H1 (cell line): ENCODE results near the gene CELA2A. TPM values are rescaled to one million over a fixed set of nuclear protein-coding genes. Genes with fewer than 3 reads are reported as not detected.

Experiments used
- CBX5 ChIP-seq: fragments of 300-800, 300-1000 bp; sonication (generic); IDR thresholded peaks from 2 replicates; pipeline ENCODE4 v1.7.1; 2016; ENCODE audit warnings: antibody characterized with exemption, low read length, low read depth
- CREB1 ChIP-seq: IDR thresholded peaks from 2 replicates; pipeline ENCODE4 v1.6.1; 2012; ENCODE audit warnings: inconsistent platforms
- EGR1 ChIP-seq: IDR thresholded peaks from 2 replicates; pipeline ENCODE4 v1.6.1; 2011; ENCODE audit warnings: low read depth, low read length, borderline replicate concordance
- EZH2 ChIP-seq: fragments of 200-600 bp; sonication (generic); IDR thresholded peaks from 2 replicates; pipeline ENCODE4 v1.7.1; 2012; ENCODE audit warnings: low read depth, mild to moderate bottlenecking, moderate library complexity, low read length, inconsistent platforms; ENCODE audit not compliant: severe bottlenecking
- KDM4A ChIP-seq: IDR thresholded peaks from one replicate; pipeline ENCODE4 v1.7.1; 2012; ENCODE audit warnings: low read depth, mild to moderate bottlenecking, moderate library complexity, low read length, inconsistent platforms; ENCODE audit not compliant: severe bottlenecking
- NANOG ChIP-seq: IDR thresholded peaks from 2 replicates; pipeline ENCODE4 v1.6.1; 2011; ENCODE audit warnings: low read length, low read depth, mild to moderate bottlenecking, inconsistent platforms; ENCODE audit not compliant: insufficient read depth, poor library complexity, severe bottlenecking
- POLR2AphosphoS5 ChIP-seq: IDR thresholded peaks from 2 replicates; pipeline ENCODE4 v1.6.1; 2011; ENCODE audit warnings: low read depth, low read length
- RBBP5 ChIP-seq: IDR thresholded peaks from 2 replicates; pipeline ENCODE4 v1.7.1; 2012; ENCODE audit warnings: low read depth, mild to moderate bottlenecking, inconsistent platforms, low read length, moderate library complexity, borderline replicate concordance
- RFX5 ChIP-seq: IDR thresholded peaks from 2 replicates; pipeline ENCODE4 v1.6.1; 2011; ENCODE audit warnings: low read depth, low read length, improper control_type of control experiment, borderline replicate concordance
- RXRA ChIP-seq: IDR thresholded peaks from 2 replicates; pipeline ENCODE4 v1.6.1; 2011; ENCODE audit warnings: low read depth, mild to moderate bottlenecking, low read length, moderate library complexity; ENCODE audit not compliant: insufficient read depth
- ZNF274 ChIP-seq: IDR thresholded peaks from 2 replicates; pipeline ENCODE4 v1.7.0; 2012; ENCODE audit warnings: low read length, borderline replicate concordance; ENCODE audit errors: extremely low read depth
- polyA plus RNA-seq, 7 experiments: library from polyadenylated mRNA; depleted of rRNA in 3 of 7; stranded (reverse) in 5 of 7; unstranded in 2 of 7; fragments of >200 nt in 5 of 7; fragments of 200-250 nt in 2 of 7; gene quantifications; 1 replicate in 5 of 7; 2 replicates in 1 of 7; 4 replicates in 1 of 7; pipeline versions ENCODE4 v1.2.1 to v1.2.3, GENCODE V29; 2011 to 2013; ENCODE audit warnings: missing spikeins in 2 of 7, mixed read lengths in 2 of 7
- total RNA-seq: library from RNA; stranded (reverse); fragmentation: NEBNext Ultra II Directional; extraction: Animal tissue kit (Norgen Biotek cat#: 25700); gene quantifications from 2 replicates; pipeline ENCODE4 v1.2.1, GENCODE V29; 2021
- TF ChIP-seq, protein P1 (sequence below): fragments of 300-600 bp; sonication (generic); IDR thresholded peaks from 2 replicates; pipeline ENCODE4 v1.7.1; 2012; ENCODE audit warnings: low read length, moderate library complexity, mild to moderate bottlenecking, inconsistent platforms; ENCODE audit not compliant: insufficient replicate concordance

CELA2A gene
- total and polyA plus RNA-seq, 2 of the 8 experiments (the other 6 are each of a cell fraction or from before 2014, with no cell fraction given): not detected

DNA sequence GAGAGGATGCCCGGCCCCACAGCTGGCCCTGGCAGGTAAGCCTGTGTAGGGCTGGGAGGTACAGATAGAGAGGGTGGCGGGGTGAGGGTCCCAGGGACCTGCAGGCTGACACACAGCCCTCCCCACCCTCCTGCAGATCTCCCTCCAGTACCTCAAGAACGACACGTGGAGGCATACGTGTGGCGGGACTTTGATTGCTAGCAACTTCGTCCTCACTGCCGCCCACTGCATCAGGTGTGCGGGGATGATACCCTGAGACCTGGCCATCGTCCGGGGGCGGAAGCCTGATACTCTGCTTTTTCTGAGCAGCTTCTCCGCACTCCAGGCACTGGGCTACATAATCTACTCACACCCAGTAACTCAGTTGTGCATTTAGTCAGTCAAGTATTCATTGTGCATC, 16.2 kb upstream of the CELA2A start (continued):
- TF ChIP-seq, protein P1, sequence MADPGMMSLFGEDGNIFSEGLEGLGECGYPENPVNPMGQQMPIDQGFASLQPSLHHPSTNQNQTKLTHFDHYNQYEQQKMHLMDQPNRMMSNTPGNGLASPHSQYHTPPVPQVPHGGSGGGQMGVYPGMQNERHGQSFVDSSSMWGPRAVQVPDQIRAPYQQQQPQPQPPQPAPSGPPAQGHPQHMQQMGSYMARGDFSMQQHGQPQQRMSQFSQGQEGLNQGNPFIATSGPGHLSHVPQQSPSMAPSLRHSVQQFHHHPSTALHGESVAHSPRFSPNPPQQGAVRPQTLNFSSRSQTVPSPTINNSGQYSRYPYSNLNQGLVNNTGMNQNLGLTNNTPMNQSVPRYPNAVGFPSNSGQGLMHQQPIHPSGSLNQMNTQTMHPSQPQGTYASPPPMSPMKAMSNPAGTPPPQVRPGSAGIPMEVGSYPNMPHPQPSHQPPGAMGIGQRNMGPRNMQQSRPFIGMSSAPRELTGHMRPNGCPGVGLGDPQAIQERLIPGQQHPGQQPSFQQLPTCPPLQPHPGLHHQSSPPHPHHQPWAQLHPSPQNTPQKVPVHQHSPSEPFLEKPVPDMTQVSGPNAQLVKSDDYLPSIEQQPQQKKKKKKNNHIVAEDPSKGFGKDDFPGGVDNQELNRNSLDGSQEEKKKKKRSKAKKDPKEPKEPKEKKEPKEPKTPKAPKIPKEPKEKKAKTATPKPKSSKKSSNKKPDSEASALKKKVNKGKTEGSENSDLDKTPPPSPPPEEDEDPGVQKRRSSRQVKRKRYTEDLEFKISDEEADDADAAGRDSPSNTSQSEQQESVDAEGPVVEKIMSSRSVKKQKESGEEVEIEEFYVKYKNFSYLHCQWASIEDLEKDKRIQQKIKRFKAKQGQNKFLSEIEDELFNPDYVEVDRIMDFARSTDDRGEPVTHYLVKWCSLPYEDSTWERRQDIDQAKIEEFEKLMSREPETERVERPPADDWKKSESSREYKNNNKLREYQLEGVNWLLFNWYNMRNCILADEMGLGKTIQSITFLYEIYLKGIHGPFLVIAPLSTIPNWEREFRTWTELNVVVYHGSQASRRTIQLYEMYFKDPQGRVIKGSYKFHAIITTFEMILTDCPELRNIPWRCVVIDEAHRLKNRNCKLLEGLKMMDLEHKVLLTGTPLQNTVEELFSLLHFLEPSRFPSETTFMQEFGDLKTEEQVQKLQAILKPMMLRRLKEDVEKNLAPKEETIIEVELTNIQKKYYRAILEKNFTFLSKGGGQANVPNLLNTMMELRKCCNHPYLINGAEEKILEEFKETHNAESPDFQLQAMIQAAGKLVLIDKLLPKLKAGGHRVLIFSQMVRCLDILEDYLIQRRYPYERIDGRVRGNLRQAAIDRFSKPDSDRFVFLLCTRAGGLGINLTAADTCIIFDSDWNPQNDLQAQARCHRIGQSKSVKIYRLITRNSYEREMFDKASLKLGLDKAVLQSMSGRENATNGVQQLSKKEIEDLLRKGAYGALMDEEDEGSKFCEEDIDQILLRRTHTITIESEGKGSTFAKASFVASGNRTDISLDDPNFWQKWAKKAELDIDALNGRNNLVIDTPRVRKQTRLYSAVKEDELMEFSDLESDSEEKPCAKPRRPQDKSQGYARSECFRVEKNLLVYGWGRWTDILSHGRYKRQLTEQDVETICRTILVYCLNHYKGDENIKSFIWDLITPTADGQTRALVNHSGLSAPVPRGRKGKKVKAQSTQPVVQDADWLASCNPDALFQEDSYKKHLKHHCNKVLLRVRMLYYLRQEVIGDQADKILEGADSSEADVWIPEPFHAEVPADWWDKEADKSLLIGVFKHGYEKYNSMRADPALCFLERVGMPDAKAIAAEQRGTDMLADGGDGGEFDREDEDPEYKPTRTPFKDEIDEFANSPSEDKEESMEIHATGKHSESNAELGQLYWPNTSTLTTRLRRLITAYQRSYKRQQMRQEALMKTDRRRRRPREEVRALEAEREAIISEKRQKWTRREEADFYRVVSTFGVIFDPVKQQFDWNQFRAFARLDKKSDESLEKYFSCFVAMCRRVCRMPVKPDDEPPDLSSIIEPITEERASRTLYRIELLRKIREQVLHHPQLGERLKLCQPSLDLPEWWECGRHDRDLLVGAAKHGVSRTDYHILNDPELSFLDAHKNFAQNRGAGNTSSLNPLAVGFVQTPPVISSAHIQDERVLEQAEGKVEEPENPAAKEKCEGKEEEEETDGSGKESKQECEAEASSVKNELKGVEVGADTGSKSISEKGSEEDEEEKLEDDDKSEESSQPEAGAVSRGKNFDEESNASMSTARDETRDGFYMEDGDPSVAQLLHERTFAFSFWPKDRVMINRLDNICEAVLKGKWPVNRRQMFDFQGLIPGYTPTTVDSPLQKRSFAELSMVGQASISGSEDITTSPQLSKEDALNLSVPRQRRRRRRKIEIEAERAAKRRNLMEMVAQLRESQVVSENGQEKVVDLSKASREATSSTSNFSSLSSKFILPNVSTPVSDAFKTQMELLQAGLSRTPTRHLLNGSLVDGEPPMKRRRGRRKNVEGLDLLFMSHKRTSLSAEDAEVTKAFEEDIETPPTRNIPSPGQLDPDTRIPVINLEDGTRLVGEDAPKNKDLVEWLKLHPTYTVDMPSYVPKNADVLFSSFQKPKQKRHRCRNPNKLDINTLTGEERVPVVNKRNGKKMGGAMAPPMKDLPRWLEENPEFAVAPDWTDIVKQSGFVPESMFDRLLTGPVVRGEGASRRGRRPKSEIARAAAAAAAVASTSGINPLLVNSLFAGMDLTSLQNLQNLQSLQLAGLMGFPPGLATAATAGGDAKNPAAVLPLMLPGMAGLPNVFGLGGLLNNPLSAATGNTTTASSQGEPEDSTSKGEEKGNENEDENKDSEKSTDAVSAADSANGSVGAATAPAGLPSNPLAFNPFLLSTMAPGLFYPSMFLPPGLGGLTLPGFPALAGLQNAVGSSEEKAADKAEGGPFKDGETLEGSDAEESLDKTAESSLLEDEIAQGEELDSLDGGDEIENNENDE: no peak
- no peak for TF ChIP-seq RXRA
- no peak for TF ChIP-seq POLR2AphosphoS5
- TF ChIP-seq EGR1: no peak
- TF ChIP-seq ZNF274: no peak
- TF ChIP-seq RBBP5: no peak
- no peak for TF ChIP-seq EZH2
- TF ChIP-seq CREB1: no peak
- no peak for TF ChIP-seq NANOG
- TF ChIP-seq CBX5: no peak
- no peak for TF ChIP-seq KDM4A
- TF ChIP-seq RFX5: no peak
